Right kidney (tissue), 1 donor: ENCODE results near the gene HERC5.
"Not testable (repeated sequence)": the region's sequence is repeated elsewhere in the genome, so short reads cannot be mapped to it uniquely, and the experiment has no call there.

Experiments used
- DNase-seq: peaks from one replicate; pipeline ENCODE4 v3.0.0-alpha.2; 2016

Gene HERC5

GRCh38 chr4:88448211-88448765 lies 8.6 kb upstream of the HERC5 start:
- DNase-seq = not testable (repeated sequence)

- no peak for DNase-seq
Measured at GRCh38 chr4:88448889-88449288, 8.0 kb upstream of the HERC5 start.

GRCh38 chr4:88449290-88449689 lies 7.6 kb upstream of the HERC5 start:
- no peak for DNase-seq

- no peak for DNase-seq
Measured at GRCh38 chr4:88451205-88451604, 5.7 kb upstream of the HERC5 start.

- no peak for DNase-seq
Measured at GRCh38 chr4:88452912-88453311, 4.0 kb upstream of the HERC5 start.

- DNase-seq = no peak
Measured at GRCh38 chr4:88457307-88458103, 586 bp downstream of the HERC5 start.

GRCh38 chr4:88458104-88458740 lies 1.3 kb downstream of the HERC5 start:
- peak; percentile 9 for DNase-seq

- DNase-seq = no peak
Measured at GRCh38 chr4:88465653-88466192, 8.8 kb downstream of the HERC5 start.

- no peak for DNase-seq
Measured at GRCh38 chr4:88467392-88467791, 10.5 kb downstream of the HERC5 start.

- no peak for DNase-seq
Measured at GRCh38 chr4:88477229-88477860, 20.4 kb downstream of the HERC5 start.

GRCh38 chr4:88478247-88478646 lies 21.3 kb downstream of the HERC5 start:
- DNase-seq = no peak

GRCh38 chr4:88481537-88481936 lies 24.6 kb downstream of the HERC5 start:
- peak; percentile 2 for DNase-seq

GRCh38 chr4:88489100-88489761 lies 32.3 kb downstream of the HERC5 start:
- DNase-seq = no peak

- no peak for DNase-seq
Measured at GRCh38 chr4:88497859-88498409, 41.0 kb downstream of the HERC5 start.

GRCh38 chr4:88503344-88503743 lies 46.4 kb downstream of the HERC5 start:
- DNase-seq = no peak

GRCh38 chr4:88511236-88511635 lies 54.3 kb downstream of the HERC5 start:
- no peak for DNase-seq

- no peak for DNase-seq
Measured at GRCh38 chr4:88514557-88515511, 57.9 kb downstream of the HERC5 start.

GRCh38 chr4:88516746-88517145 lies 59.8 kb downstream of the HERC5 start:
- no peak for DNase-seq

- DNase-seq = no peak
Measured at GRCh38 chr4:88517825-88518224, 60.9 kb downstream of the HERC5 start.

- DNase-seq = no peak
Measured at GRCh38 chr4:88518911-88519310, 62.0 kb downstream of the HERC5 start.
